Osteoblast (primary cell): ENCODE data around the gene CEP104. TPM values are rescaled to one million over a fixed set of nuclear protein-coding genes. Genes with fewer than 3 reads are reported as not detected.

Source experiments
- DNase-seq: peaks from one replicate; pipeline ENCODE4 v3.0.0; 2011; ENCODE audit warnings: low spot score, mixed read lengths; ENCODE audit not compliant: insufficient read length; ENCODE audit errors: missing footprints
- H2AFZ ChIP-seq: 2 replicates; pipeline ENCODE4 v1.6.0; 2011; ENCODE audit warnings: mild to moderate bottlenecking, low read length
- H3K27ac ChIP-seq: 2 replicates; pipeline ENCODE4 v1.5.1; 2011; ENCODE audit warnings: mild to moderate bottlenecking, low read depth, low read length, moderate library complexity
- H3K27me3 ChIP-seq: 2 replicates; pipeline ENCODE4 v1.6.0; 2012; ENCODE audit warnings: mild to moderate bottlenecking, control low read depth, inconsistent platforms, low read length, moderate library complexity; ENCODE audit not compliant: insufficient read depth
- H3K36me3 ChIP-seq: 2 replicates; pipeline ENCODE4 v1.5.1; 2011; ENCODE audit warnings: mild to moderate bottlenecking, low read length, control low read depth, moderate library complexity; ENCODE audit not compliant: insufficient read depth
- H3K4me1 ChIP-seq: 2 replicates; pipeline ENCODE4 v1.5.1; 2011; ENCODE audit warnings: mild to moderate bottlenecking, low read length, control low read depth, moderate library complexity; ENCODE audit not compliant: insufficient read depth
- H3K4me2 ChIP-seq: 2 replicates; pipeline ENCODE4 v1.6.0; 2011; ENCODE audit warnings: mild to moderate bottlenecking, low read length; ENCODE audit not compliant: insufficient read depth
- H3K4me3 ChIP-seq: fragments of 200-600 bp; sonication (generic); 3 replicates; pipeline ENCODE4 v1.5.1; 2012; ENCODE audit warnings: mild to moderate bottlenecking, low read length, inconsistent platforms; ENCODE audit not compliant: insufficient read depth
- H3K79me2 ChIP-seq: 2 replicates; pipeline ENCODE4 v1.6.0; 2012; ENCODE audit warnings: mild to moderate bottlenecking, low read length, control low read depth, inconsistent platforms; ENCODE audit not compliant: insufficient read depth
- H3K9me3 ChIP-seq: 2 replicates; pipeline ENCODE4 v1.5.1; 2011; ENCODE audit warnings: low read depth, low read length, control low read depth
- H4K20me1 ChIP-seq: 2 replicates; pipeline ENCODE4 v1.6.0; 2012; ENCODE audit warnings: mild to moderate bottlenecking, low read length, control low read depth; ENCODE audit not compliant: insufficient read depth
- total RNA-seq: library from RNA; depleted of rRNA; stranded (reverse); fragments of >200 nt; gene quantifications from 2 replicates; pipeline ENCODE4 v1.2.3, GENCODE V29; 2012
- TF ChIP-seq, protein P1 (sequence below): IDR thresholded peaks from 2 replicates; pipeline ENCODE4 v1.5.1; 2011; ENCODE audit warnings: mild to moderate bottlenecking, low read depth, low read length, moderate library complexity; ENCODE audit errors: extremely low read depth

Gene CEP104
- total RNA-seq, 1 donor: 21.7 TPM

DNA sequence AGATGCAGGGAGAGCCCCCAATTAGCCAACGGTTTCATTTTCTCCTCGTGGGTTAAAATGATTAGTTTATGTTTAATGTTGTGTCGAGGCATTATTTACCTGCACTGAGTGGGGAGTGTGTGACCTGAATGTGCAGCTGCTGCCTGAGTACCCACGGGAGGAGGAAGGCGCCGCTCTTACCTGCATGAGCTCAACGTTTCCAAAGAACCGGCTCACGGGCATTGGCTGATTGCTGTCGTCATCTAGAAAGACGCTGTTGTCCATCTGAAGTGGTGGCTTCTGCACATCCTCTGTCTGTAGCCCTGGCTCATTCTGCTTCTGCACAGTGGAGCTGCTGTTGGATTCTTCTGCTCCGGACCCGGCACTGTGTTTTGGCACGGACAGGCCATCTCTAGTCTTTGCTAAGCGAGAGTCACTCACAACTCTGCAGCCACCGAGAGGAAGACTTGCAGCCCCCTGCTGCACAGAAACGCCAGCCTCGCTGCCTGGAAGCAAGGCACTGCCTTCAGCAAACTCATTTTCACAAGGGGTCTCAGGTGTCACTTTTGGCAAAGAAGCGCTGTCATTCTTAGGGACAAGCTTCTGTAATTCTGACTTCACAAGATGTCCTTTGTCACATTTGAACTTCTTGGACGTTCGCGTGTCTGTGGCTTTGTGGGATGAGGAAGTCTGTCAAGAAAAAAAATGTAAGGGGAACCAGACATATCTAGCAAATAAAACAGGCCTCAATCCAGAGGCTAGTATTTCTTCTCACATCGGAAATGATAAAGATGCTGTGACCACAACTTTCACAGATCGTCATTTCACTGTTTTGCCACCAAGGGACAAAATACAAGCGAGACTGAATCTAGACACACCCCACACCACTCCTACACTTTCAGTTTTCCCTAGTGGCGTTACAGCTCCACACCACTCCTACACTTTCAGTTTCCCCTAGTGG, 33.6 kb upstream of the CEP104 start:
- Histone ChIP-seq H3K36me3 (peaks cover 30% of the 10 kb centered on the region), H3K27me3 (no peaks in the 10 kb centered on the region)

DNA sequence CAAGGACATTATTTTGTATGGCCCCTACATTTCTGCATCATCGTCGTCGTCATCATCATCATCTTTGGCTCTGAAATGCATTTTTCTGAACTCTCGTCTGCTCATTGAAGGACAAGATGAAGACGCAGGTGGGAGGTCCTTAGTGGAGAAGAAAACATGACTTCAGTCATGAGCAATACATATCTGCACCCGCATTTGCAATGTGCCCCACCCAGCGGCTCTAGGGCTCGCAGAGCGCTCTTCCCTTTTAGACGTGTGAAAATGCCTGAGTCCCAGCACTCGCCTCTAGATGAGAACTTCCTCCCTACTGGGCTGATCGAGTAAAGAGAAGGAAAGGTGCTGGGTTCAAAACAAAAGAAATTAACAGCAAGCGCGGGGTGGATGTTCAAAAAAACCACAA, 32.9 kb upstream of the CEP104 start:
- Histone ChIP-seq H2AFZ (no peak overlapping the region), H3K27me3 (no peaks in the 10 kb centered on the region), H4K20me1 (peaks cover 6% of the 10 kb centered on the region), H3K4me1 (no peaks in the 10 kb centered on the region), H3K4me2 (no peak overlapping the region), H3K9me3 (no peaks in the 10 kb centered on the region), H3K79me2 (peaks cover 34% of the 10 kb centered on the region), H3K36me3 (peaks cover 31% of the 10 kb centered on the region), H3K4me3 (no peak overlapping the region), H3K27ac (no peak overlapping the region)
- TF ChIP-seq, protein P1, sequence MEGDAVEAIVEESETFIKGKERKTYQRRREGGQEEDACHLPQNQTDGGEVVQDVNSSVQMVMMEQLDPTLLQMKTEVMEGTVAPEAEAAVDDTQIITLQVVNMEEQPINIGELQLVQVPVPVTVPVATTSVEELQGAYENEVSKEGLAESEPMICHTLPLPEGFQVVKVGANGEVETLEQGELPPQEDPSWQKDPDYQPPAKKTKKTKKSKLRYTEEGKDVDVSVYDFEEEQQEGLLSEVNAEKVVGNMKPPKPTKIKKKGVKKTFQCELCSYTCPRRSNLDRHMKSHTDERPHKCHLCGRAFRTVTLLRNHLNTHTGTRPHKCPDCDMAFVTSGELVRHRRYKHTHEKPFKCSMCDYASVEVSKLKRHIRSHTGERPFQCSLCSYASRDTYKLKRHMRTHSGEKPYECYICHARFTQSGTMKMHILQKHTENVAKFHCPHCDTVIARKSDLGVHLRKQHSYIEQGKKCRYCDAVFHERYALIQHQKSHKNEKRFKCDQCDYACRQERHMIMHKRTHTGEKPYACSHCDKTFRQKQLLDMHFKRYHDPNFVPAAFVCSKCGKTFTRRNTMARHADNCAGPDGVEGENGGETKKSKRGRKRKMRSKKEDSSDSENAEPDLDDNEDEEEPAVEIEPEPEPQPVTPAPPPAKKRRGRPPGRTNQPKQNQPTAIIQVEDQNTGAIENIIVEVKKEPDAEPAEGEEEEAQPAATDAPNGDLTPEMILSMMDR: no peak
- no peak for DNase-seq

More for the DNA sequence above, 33.6 kb upstream of the CEP104 start:
- TF ChIP-seq, protein P1: no peak
- DNase-seq: peak; percentile 43
- Histone ChIP-seq H4K20me1 (peaks cover 9% of the 10 kb centered on the region), H3K27ac (no peak overlapping the region), H3K9me3 (no peaks in the 10 kb centered on the region), H3K4me1 (no peaks in the 10 kb centered on the region), H2AFZ (no peak overlapping the region), H3K79me2 (peaks cover 41% of the 10 kb centered on the region), H3K4me2 (no peak overlapping the region), H3K4me3 (no peak overlapping the region)

DNA sequence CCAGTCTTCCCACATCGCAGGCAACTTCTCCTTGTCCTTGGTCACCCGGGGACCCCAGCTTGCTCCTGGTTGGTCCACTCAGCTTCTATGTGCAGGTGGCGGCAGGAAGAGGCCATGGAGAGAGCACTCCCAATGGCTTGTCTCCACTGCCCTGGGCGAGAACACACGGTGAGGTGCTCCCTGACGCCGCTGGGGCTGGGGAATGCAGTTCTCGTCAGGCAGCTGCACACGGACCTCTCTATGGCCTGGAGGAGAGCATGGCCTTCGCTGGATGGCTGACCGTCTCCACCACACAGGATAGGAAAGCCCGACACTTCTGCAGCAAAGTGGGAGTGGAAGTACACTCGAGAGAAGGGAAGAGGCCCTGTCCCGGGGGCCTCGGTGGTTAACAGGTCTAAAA, 31.3 kb upstream of the CEP104 start:
- TF ChIP-seq, protein P1: no peak
- no peaks in the 10 kb centered on the region for H3K4me1 ChIP-seq
- peaks cover 35% of the 10 kb centered on the region for H3K36me3 ChIP-seq

DNA sequence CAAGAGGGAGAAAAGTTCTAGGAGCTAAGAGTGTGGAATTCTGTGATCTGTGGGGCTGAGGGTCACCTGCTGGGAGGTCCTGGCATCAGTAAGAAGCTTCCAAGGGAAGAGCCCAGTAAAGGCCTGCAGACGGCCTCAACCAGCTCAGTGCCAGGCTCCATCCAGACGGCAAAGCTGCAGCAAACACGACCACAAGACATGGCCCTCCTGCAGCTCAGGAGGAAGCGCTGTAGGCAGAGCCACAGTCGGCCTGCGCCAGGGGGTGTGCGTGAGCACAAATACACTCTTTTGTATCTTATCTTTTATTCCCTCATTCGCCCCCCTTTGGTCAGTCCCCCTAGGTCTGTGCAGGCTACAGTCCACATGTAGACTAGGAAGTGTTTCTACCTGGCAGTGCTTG, 29.7 kb upstream of the CEP104 start:
- TF ChIP-seq, protein P1: no peak
- Histone ChIP-seq H3K4me1 (no peaks in the 10 kb centered on the region), H3K9me3 (no peaks in the 10 kb centered on the region), H3K36me3 (peaks cover 32% of the 10 kb centered on the region), H3K4me2 (no peak overlapping the region), H4K20me1 (no peaks in the 10 kb centered on the region), H3K4me3 (no peak overlapping the region), H2AFZ (no peak overlapping the region), H3K27me3 (no peaks in the 10 kb centered on the region), H3K79me2 (peaks cover 12% of the 10 kb centered on the region), H3K27ac (no peak overlapping the region)
- DNase-seq: peak; percentile 57

More for the DNA sequence above, 31.3 kb upstream of the CEP104 start:
- Histone ChIP-seq H3K27me3 (no peaks in the 10 kb centered on the region), H3K4me3 (no peak overlapping the region), H3K4me2 (no peak overlapping the region), H3K27ac (no peak overlapping the region), H4K20me1 (peaks cover 2% of the 10 kb centered on the region), H3K9me3 (no peaks in the 10 kb centered on the region), H2AFZ (no peak overlapping the region), H3K79me2 (peaks cover 20% of the 10 kb centered on the region)
- DNase-seq: no peak
